ENCODE data around the gene DOCK4.

The DOCK4 gene

DNA sequence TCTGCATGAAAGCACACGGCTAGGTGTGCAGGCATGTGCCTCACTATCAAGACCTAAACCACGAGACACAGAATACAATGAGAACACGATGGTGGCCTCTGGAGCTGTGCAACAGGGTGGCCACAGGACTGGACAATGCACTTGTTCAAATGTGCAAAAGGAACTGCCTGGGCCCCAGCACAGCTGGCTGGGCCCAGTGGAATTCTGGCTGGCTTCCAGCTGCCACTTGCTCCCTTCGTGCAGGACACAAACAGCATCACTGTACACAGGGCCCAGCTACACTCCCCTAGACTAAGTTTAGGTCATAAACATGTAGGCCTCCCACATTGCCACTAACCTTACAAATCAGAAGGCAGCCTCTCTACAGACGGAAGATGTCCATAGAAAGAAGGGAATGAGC, 23.4 kb downstream of the DOCK4 start:
- POLR2A ChIA-PET, result no interaction called here
- no peak for DNase-seq (ENCODE audit: extremely low spot score)
- TF ChIP-seq, protein P1, sequence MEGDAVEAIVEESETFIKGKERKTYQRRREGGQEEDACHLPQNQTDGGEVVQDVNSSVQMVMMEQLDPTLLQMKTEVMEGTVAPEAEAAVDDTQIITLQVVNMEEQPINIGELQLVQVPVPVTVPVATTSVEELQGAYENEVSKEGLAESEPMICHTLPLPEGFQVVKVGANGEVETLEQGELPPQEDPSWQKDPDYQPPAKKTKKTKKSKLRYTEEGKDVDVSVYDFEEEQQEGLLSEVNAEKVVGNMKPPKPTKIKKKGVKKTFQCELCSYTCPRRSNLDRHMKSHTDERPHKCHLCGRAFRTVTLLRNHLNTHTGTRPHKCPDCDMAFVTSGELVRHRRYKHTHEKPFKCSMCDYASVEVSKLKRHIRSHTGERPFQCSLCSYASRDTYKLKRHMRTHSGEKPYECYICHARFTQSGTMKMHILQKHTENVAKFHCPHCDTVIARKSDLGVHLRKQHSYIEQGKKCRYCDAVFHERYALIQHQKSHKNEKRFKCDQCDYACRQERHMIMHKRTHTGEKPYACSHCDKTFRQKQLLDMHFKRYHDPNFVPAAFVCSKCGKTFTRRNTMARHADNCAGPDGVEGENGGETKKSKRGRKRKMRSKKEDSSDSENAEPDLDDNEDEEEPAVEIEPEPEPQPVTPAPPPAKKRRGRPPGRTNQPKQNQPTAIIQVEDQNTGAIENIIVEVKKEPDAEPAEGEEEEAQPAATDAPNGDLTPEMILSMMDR (IDR thresholded peaks at IDR 0.05; ENCODE audit: control extremely low read depth, extremely low read depth, low read depth, missing control alignments), result no peak
- CTCF ChIA-PET, result interaction anchor here (1.0 kb wide), 1 partner anchor 10 kb away, joined by 3 read pairs; no protein-coding TSS in a partner anchor

DNA sequence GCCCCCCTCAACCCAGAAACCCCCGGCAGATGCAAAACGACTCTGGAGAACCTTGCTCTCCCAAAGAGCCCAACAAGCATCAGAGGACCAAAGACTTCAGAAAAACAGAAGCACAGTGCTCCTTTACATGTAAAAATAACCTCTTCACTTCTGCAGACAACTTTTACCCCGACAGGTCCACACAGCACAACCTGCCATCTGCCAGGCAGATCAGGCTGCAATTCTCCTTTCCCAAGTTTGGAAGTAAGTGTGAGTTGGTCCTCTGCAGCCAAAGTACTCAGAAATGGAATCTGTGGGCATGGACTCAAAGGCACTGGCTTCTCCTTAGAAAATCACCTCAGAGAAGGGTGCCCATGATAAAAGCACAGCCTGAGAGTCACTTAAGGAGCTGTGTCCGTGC, 26.0 kb downstream of the DOCK4 start:
- POLR2A ChIA-PET, result no interaction called here

DNA sequence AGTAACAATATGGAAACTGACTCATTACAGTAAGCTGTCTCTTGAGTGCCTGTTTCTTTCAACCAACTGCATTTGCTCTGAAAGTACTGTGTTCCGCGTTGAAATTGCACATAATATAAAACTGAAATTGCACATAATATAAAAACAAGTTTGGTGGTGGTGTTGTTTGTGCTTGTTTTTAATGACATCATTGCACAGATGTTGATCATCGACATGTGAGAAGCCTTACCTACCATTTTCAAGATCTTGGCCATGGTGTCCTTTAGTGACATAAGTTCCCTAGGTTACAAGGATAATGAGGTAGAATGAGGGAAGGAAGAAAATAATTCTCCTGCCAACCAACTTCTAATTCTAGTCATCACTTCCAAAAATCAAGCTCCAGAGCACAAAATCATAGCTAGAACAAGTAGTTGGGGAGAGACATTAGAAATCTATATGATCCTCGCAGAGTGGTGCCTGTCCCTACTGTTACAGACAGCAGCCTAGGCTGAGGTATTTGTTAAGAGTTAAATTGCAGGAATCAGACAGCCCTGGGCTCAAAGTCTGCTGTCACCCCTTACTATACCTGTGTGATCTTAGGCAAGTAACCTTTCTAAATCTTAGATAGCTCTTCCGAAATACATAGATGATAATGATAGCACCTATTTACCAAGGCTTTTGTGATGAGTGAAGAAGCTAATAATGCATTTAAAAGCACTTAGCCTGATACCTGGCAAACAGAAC, 29.3 kb downstream of the DOCK4 start:
- ChIA-PET CTCF (interaction anchor here (1.6 to 2.9 kb wide), 3 partner anchors 10 to 29 kb away, joined by 3 to 7 read pairs (median 6); no protein-coding TSS in a partner anchor), POLR2A (no interaction called here)
- TF ChIP-seq, protein P1 (IDR thresholded peaks at IDR 0.05; ENCODE audit: control extremely low read depth, extremely low read depth, low read depth, missing control alignments), result no peak
- DNase-seq (ENCODE audit: extremely low spot score), result no peak

More for the DNA sequence above, 26.0 kb downstream of the DOCK4 start:
- CTCF ChIA-PET, result no interaction called here
- no peak for DNase-seq (ENCODE audit: extremely low spot score)
- TF ChIP-seq, protein P1 (IDR thresholded peaks at IDR 0.05; ENCODE audit: control extremely low read depth, extremely low read depth, low read depth, missing control alignments), result no peak

DNA sequence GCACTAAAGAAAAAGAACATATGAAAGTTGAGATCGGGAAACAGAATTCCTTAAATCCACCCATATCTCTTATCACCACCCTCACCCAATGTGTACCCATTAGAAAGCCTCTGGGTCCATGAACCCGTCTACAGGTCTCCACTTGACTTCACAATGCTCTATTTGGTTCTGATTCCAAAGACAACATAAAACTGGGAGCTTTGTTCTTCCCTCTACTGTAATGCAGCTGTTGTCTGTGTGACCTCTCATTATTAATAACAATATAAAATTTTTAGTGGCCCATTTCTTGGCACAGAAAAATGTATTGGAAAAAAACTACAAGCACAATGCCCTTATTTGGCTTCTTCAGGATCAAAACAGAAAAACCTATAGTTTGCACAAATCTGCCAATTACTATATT, 30.0 kb downstream of the DOCK4 start:
- ChIA-PET POLR2A (no interaction called here), CTCF (interaction anchor here (1.6 kb wide), 1 partner anchor 12 kb away, joined by 3 read pairs; no protein-coding TSS in a partner anchor)
- TF ChIP-seq, protein P1 (IDR thresholded peaks at IDR 0.05; ENCODE audit: control extremely low read depth, extremely low read depth, low read depth, missing control alignments), result no peak
- DNase-seq (ENCODE audit: extremely low spot score), result no peak

DNA sequence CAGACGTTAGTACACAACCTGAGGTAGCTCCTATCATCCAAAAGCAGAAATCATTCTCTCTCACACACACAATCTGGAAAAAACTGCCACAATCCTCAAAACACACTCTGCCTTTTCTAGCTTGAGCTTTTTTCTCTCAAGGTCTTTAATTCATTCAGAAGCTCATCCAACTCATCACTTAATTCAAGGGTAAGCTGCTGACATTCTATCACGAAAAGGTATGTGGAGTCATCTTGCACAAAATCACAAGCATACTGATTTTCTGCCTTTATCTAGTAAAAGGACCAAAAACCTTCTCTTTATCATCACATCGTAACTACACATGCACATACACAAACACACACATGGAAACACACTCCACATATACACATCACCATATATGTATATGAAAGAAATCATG, 32.0 kb downstream of the DOCK4 start:
- CTCF ChIA-PET, result no interaction called here
- no peak for DNase-seq (ENCODE audit: extremely low spot score)
- POLR2A ChIA-PET, result no interaction called here
- TF ChIP-seq, protein P1 (IDR thresholded peaks at IDR 0.05; ENCODE audit: control extremely low read depth, extremely low read depth, low read depth, missing control alignments), result no peak

DNA sequence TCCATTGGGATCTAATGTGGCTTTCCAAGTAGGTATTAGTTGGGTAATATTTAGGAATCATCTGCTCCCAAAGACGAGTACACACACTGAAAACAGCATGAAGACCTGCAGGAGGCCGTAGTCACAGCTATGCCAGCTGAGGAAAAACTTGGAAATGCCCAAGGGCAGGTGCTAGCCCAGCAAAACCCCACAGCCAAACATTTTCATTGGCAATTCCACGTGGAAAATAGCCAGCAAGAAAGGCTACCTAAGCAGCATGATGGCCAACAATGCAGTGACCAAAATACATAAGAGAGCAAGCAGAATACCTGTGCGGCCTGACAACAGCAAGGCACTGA, 32.7 kb downstream of the DOCK4 start:
- ChIA-PET POLR2A (no interaction called here), CTCF (interaction anchor here (1.6 kb wide), 1 partner anchor 15 kb away, joined by 3 read pairs; no protein-coding TSS in a partner anchor)
- DNase-seq (ENCODE audit: extremely low spot score), result no peak
- TF ChIP-seq, protein P1 (IDR thresholded peaks at IDR 0.05; ENCODE audit: control extremely low read depth, extremely low read depth, low read depth, missing control alignments), result no peak

Data from GM10248 (cell line).